HG02840 (cell line): ENCODE results near the gene DPEP3.

ENCODE experiments used
- ATAC-seq: cut with Tn5 transposase; IDR thresholded peaks from one replicate; pipeline ENCODE4 v1.9.1; 2021; ENCODE audit warnings: mild to moderate bottlenecking, moderate library complexity, moderate number of reproducible peaks; ENCODE audit not compliant: unreplicated experiment, low FRiP score

The DPEP3 gene

GRCh38 chr16:67934306-67935100 lies 45.8 kb downstream of the DPEP3 start:
- ATAC-seq = no peak

DNA sequence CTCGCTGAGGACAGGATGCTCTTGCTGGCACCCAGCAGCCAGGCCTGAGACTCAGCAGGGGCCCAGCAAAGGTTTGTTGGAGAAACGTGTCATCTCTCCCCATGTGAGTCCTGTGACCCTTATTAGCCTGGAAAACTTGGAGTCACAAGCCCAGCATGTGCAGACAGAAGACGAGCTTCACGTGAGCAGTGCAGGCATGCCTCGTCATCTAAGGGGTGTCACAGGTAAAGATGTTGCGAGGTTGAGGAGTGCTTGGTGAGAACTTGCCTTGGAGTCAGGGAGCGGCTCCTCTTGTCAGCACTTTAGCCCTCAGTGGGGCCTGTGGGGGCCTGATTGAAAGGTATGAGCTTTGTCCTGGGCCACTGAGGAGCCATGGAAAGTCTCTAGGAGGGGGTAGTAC lies 46.5 kb downstream of the DPEP3 start:
- ATAC-seq = no peak

- ATAC-seq = no peak
Observed at GRCh38 chr16:67932462-67932840, 47.8 kb downstream of the DPEP3 start.

DNA sequence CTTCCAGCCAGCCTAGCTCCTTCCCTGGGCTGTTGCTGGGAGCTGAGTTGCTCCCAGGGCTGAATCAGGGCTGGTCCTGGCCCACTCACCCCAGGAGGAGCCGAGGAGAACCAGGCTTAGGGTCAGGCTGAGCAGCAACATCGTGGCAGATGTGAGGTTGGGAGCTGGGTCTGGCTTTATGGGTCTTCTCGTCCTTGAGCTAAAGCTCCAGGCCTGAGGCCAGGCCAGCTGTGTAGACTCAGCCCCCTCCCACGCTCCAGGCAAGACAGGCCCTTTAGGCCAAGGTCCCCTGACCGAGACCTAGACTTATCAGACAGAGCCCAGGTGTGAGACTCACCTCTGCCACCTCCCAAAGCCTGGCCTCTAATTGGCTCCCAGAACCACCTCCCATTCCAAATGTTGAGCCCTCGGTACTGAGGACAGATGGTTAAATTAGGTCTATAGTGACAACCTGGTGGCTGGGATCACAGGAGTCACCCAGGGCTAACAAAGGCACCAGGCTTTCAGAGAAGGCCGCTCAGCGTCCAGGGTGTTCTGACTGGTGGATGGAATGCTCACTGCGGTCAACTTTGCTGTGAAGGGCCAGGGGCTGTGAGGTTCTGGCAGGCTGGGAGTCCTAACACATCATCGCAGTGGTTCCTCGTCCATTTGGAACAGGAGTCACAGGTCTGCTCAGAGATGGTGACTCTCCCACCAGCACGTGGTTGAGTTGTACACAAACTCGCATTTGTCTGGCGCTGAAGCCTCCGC lies 48.4 kb downstream of the DPEP3 start, which contains the start of gene CTRL:
TSS of gene CTRL (minus strand) at position 151 of the 750 bp plus-strand sequence. CDS start at position 141, 10 bp downstream.
- no peak for ATAC-seq

DNA sequence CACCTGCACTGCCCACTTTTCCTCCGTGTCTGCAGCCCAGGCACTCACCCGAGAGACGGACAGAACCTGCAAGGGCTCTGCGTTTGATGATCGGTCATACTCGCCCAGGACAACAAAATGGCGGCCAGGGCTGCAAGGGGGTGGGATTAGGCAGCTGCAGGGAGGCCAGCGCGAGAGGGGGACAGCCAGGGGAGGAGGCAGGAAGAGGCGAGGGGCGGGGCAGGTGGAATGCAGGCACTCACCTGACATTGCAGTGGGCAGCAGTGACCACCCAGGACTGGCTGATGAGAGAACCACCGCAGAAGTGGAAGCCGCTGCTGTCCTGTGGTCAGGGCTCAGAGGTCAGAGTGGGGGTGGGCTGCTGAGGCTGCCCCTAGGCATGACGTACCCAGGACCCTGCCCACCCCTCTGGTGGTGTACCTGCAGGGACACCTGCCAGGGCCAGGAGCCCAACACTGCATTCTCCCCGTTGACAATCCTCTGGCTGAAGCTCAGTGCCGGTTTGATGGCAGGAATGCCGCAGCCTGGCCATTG lies 49.6 kb downstream of the DPEP3 start:
- ATAC-seq = no peak

GRCh38 chr16:67930191-67930590 lies 50.1 kb downstream of the DPEP3 start:
- ATAC-seq = no peak

GRCh38 chr16:67928561-67929364 lies 51.5 kb downstream of the DPEP3 start:
- ATAC-seq = no peak

DNA sequence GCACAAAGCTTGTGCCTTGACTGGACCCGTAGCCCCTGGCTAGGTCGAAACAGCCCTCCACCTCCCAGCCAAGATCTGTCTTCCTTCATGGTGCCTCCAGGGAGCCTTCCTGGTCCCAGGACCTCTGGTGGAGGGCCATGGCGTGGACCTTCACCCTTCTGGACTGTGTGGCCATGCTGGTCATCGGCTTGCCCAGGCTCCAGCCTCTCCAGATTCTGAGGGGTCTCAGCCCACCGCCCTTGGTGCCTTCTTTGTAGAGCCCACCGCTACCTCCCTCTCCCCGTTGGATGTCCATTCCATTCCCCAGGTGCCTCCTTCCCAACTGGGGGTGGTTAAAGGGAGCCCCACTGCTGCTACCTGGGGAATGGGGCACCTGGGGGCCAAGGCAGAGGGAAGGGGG lies 52.2 kb downstream of the DPEP3 start:
- no peak for ATAC-seq

DNA sequence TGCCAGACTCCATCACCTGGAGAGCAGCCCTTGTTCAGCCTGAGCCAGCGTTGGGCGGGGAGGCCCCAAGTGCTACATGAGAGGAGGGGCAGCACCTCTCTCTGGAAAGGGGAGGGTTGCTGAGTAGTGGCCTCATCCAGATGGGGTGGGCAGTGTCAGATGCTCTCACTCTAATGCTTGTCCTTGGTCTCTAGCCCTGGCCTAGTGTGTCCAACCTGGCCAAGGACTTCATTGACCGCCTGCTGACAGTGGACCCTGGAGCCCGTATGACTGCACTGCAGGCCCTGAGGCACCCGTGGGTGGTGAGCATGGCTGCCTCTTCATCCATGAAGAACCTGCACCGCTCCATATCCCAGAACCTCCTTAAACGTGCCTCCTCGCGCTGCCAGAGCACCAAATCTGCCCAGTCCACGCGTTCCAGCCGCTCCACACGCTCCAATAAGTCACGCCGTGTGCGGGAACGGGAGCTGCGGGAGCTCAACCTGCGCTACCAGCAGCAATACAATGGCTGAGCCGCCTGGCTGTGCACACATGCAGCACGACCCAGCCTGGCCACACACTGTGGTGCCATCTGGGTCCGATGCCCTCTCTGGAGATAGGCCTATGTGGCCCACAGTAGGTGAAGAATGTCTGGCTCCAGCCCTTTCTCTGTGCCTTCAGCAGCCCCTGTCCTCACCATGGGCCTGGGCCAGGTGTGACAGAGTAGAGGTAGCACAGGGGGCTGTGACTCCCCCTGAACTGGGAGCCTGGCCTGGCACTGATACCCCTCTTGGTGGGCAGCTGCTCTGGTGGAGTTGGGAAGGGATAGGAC lies 53.0 kb downstream of the DPEP3 start:
- ATAC-seq = no peak

DNA sequence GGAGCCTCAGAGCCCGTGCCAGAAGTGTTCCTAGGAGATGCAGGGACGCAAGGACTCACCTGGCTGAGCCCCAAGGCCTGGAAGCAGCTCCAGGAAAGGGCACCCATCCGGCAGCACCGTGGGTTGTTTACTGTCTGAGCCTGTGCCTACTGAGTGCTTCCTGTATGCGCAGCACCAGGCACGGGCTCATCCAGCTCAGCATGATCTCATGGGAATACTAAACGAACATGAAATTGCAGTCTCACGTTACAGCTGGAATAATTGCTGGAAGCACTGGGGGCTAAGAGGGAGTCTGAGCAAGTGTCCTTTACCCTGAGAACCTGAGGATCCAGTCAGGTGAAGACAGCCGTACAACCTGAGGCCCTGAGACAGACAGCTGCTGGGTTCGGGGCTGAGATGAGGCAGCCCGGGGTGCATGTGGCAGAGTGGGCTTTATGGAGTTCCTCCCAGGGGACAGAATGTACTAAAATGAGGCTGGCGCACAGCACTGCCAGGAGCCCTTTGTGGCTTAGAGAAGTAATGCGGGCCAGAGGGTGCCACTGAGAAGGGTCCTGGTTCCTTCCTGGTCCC lies 54.0 kb downstream of the DPEP3 start:
- ATAC-seq = no peak
